Keratinocyte (primary cell): ENCODE measurements around the gene NUCKS1. TPM values are rescaled to one million over a fixed set of nuclear protein-coding genes. Genes with fewer than 3 reads are reported as not detected.
A peak's percentile ranks its signal among the peaks of the same experiment; 100 is the strongest.

Experiments
- DNase-seq: peaks from one replicate; pipeline ENCODE4 v3.0.0-alpha.2; 2011; ENCODE audit warnings: low read depth, missing footprints, low spot score
- FAIRE-seq: peaks from 2 replicates; lab custom pipeline; 2011; peaks lifted over from hg19 to GRCh38; lab: Jason Lieb, UNC
- H2AFZ ChIP-seq: 2 replicates; pipeline ENCODE4 v1.6.0; 2012; ENCODE audit warnings: low read length, control low read depth, inconsistent platforms; ENCODE audit not compliant: control insufficient read depth
- H3K27ac ChIP-seq: 2 replicates; pipeline ENCODE4 v1.5.1; 2011; ENCODE audit warnings: low read length; ENCODE audit not compliant: control insufficient read depth, insufficient read depth
- H3K27me3 ChIP-seq: 3 replicates; pipeline ENCODE4 v1.6.0; 2011; ENCODE audit warnings: low read length; ENCODE audit not compliant: control insufficient read depth, insufficient read depth; ENCODE audit errors: extremely low read depth
- H3K36me3 ChIP-seq, 2 experiments: 2 replicates in 1 of 2; 3 replicates in 1 of 2; pipeline ENCODE4 v1.5.1; 2011; ENCODE audit warnings: low read length in 2 of 2, mild to moderate bottlenecking in 1 of 2; ENCODE audit not compliant: control insufficient read depth in 2 of 2, insufficient read depth in 2 of 2; ENCODE audit errors: extremely low read depth in 1 of 2
- H3K4me1 ChIP-seq: 3 replicates; pipeline ENCODE4 v1.5.1; 2011; ENCODE audit warnings: low read length; ENCODE audit not compliant: control insufficient read depth, insufficient read depth; ENCODE audit errors: extremely low read depth
- H3K4me2 ChIP-seq: 3 replicates; pipeline ENCODE4 v1.6.0; 2011; ENCODE audit warnings: low read depth, low read length; ENCODE audit not compliant: control insufficient read depth, insufficient read depth; ENCODE audit errors: extremely low read depth
- H3K4me3 ChIP-seq, 3 experiments: fragments of 200-600 bp in 1 of 3; sonication (generic) in 1 of 3; 2 replicates in 2 of 3; 3 replicates in 1 of 3; pipeline ENCODE4 v1.5.1; 2011 to 2016; ENCODE audit warnings: low read length in 3 of 3, mild to moderate bottlenecking in 3 of 3, control low read depth in 2 of 3, inconsistent platforms in 1 of 3, low read depth in 1 of 3, mixed read lengths in 1 of 3, mixed run types in 1 of 3, moderate library complexity in 1 of 3; ENCODE audit not compliant: control insufficient read depth in 2 of 3, insufficient read depth in 2 of 3; ENCODE audit errors: extremely low read depth in 1 of 3
- H3K79me2 ChIP-seq: 2 replicates; pipeline ENCODE4 v1.6.0; 2012; ENCODE audit warnings: low read length; ENCODE audit not compliant: control insufficient read depth, insufficient read depth
- H3K9ac ChIP-seq: 3 replicates; pipeline ENCODE4 v1.6.0; 2011; ENCODE audit warnings: low read length; ENCODE audit not compliant: control insufficient read depth, insufficient read depth; ENCODE audit errors: extremely low read depth
- H3K9me1 ChIP-seq: 3 replicates; pipeline ENCODE4 v1.6.0; 2011; ENCODE audit warnings: low read length; ENCODE audit not compliant: control insufficient read depth, insufficient read depth; ENCODE audit errors: extremely low read depth
- H3K9me3 ChIP-seq: 2 replicates; pipeline ENCODE4 v1.5.1; 2012; ENCODE audit warnings: low read depth, low read length; ENCODE audit not compliant: control insufficient read depth
- H4K20me1 ChIP-seq: 3 replicates; pipeline ENCODE4 v1.6.0; 2011; ENCODE audit warnings: low read length; ENCODE audit not compliant: control insufficient read depth, insufficient read depth; ENCODE audit errors: extremely low read depth
- CTCF ChIP-seq, 3 experiments: IDR thresholded peaks in 1 of 3; conservative IDR thresholded peaks in 1 of 3; optimal IDR thresholded peaks in 1 of 3; 2 replicates in 2 of 3; 3 replicates in 1 of 3; pipeline versions ENCODE3 to v1.5.1; 2011; ENCODE audit warnings: low read length in 3 of 3, mild to moderate bottlenecking in 3 of 3, moderate library complexity in 2 of 3, control low read depth in 1 of 3, inconsistent platforms in 1 of 3; ENCODE audit not compliant: insufficient read depth in 2 of 3; ENCODE audit errors: extremely low read depth in 1 of 3
- EZH2 ChIP-seq: IDR thresholded peaks from one replicate; pipeline ENCODE4 v1.6.1; 2012; ENCODE audit warnings: inconsistent platforms, mild to moderate bottlenecking, low read length, moderate library complexity
- dilution Hi-C: fragments of 300-500 bp; cut with MboI; formaldehyde crosslinking; loops from one replicate; pipeline ENCODE4 v1.7.0; 2020; ENCODE audit warnings: low sequenced_read_pairs; ENCODE audit not compliant: extremely low pct_ligation_motif_present
- polyA plus RNA-seq, 5 experiments: library from polyadenylated mRNA; depleted of rRNA in 3 of 5; stranded (reverse) in 3 of 5; stranded (forward) in 1 of 5; unstranded in 1 of 5; fragments of >200 nt; gene quantifications; 1 replicate in 1 of 5; 2 replicates in 3 of 5; 3 replicates in 1 of 5; pipeline versions ENCODE4 v1.2.1 to v1.2.3, GENCODE V29; 2011 to 2012; ENCODE audit warnings: missing spikeins in 2 of 5, low read depth in 1 of 5, low replicate concordance in 1 of 5

NUCKS1 gene
- polyA plus RNA-seq, 1 donor (not counting 4 experiments of a cell fraction or from before 2014, with no cell fraction given): 71.6 TPM

DNA sequence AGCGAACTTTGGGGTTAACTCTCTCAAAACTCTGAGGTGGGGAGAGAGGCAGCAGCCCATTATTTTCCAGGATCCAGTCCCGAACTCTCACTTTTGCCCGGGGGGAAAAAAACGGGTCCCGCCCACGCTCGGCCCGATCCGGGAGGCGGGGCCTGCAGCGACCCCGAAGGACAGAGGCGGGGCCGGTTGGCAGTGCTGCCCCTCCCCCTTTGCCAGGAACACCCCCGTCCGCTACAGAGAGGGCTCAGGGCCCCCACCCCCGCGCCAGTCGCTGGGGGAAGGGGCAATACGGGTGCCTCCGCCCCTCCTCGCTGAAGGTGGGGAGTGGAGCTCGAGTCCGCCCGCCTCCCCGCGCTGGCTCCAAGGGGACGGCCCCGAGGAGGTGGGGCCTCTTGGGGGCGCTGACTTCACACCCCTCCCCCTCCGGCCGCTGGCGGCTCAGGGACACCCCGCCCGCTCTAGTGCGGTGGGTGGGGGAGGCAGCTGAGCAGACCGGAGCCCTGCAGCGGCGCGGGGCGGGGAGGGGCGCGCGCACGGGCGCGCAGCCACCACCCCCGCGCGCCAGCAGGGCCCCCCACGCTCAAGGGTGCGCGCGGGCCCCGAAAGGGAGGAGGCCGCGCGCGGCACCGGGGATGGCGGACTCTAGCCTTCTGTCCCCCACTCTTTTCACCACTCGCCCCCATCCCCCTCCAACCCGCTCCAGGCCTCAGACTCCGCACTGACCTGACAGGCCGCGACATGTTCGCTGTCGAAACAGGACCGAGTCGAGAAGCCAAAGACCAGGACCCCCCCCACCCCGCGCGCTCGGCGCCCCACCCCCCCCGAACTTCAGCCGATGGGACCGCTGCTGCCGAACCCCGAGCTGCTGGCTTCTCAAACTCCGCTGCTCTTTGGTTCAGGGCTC is 496 bp downstream of the NUCKS1 start:
- no peaks in the 10 kb centered on the region for H3K27me3 ChIP-seq
- H3K36me3 ChIP-seq: peaks cover 0 to 7% of the 10 kb centered on the region in 2 experiments
- H3K9me3 ChIP-seq: no peaks in the 10 kb centered on the region
- dilution Hi-C loops: no loop called here
- TF ChIP-seq EZH2 (no peak), CTCF (optimal IDR thresholded peaks at IDR 0.05 in 1 of 3, IDR thresholded peaks at IDR 0.05 in 1 of 3, conservative IDR thresholded peaks at IDR 0.05 in 1 of 3; ENCODE audit: extremely low read depth in 1 of 3, insufficient read depth in 2 of 3, low read length in 3 of 3) (peak in 1 of 3 experiments; percentile 16)
- peak overlapping the region; percentile 100 for H3K4me2 ChIP-seq
- peak overlapping the region; percentile 82 for H2AFZ ChIP-seq
- DNase-seq: peak; percentile 73
- peak overlapping the region; percentile 96 for H3K27ac ChIP-seq
- H3K4me1 ChIP-seq: peaks cover 20% of the 10 kb centered on the region
- H3K4me3 ChIP-seq: peak overlapping the region; percentile 64 to 100 (median 99)
- peaks cover 14% of the 10 kb centered on the region for H4K20me1 ChIP-seq
- no peak for FAIRE-seq
- peak overlapping the region; percentile 97 for H3K9ac ChIP-seq
- no peaks in the 10 kb centered on the region for H3K9me1 ChIP-seq
- peaks cover 47% of the 10 kb centered on the region for H3K79me2 ChIP-seq

DNA sequence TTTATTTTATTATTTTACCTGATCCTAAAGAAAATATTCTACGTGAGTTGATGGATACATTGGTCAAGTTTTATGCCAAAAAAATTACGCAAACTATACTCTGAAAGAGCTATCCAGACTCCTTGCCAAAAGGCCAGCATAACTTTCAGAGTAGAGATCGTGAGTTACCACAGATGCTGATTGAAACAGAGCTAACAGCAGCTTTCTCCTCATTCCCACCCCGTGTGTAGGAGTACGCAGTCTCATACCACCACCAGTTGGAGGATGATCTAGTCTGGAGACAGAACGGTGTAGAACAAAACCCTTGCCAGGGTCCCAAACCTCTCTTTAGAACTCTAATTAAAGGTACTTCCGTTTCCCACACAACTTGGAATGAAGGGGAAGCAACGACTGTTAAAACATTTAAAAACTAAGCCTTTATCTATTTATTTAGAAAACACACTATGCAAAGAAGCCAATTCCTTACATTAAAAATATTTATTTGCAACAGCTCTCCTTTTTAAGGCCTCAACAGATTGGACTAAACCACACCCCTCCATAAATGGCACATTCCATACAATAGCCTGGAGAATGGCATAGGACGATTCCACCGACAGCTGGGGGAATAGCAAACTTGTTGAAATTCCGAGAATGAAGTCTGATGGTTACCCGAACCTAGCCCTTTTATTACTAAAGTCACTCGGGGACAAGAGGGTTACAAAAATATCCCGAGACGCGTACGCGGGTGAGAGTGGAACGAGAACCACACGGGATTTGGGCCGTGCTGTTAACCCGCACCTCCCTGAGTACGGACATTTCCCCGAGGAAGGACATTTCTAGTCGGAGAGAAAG is 1.4 kb downstream of the NUCKS1 start:
- H4K20me1 ChIP-seq: peaks cover 14% of the 10 kb centered on the region

More for the DNA sequence above, 1.4 kb downstream of the NUCKS1 start:
- H3K27ac ChIP-seq: peak overlapping the region; percentile 96
- H3K79me2 ChIP-seq: peaks cover 56% of the 10 kb centered on the region
- no peaks in the 10 kb centered on the region for H3K27me3 ChIP-seq
- no peaks in the 10 kb centered on the region for H3K9me1 ChIP-seq
- dilution Hi-C loops: no loop called here
- H3K4me1 ChIP-seq: peaks cover 20% of the 10 kb centered on the region
- DNase-seq (no peak), FAIRE-seq (peak; percentile 9)
- peak overlapping the region; percentile 64 to 100 (median 99) for H3K4me3 ChIP-seq
- H3K36me3 ChIP-seq: peaks cover 0 to 7% of the 10 kb centered on the region in 2 experiments
- no peaks in the 10 kb centered on the region for H3K9me3 ChIP-seq
- peak overlapping the region; percentile 97 for H3K9ac ChIP-seq
- peak overlapping the region; percentile 100 for H3K4me2 ChIP-seq
- TF ChIP-seq EZH2: no peak
- H2AFZ ChIP-seq: peak overlapping the region; percentile 82
